Measurements from ENCODE around the gene TNFAIP3.
"Not testable (repeated sequence)": the region's sequence is repeated elsewhere in the genome, so short reads cannot be mapped to it uniquely, and the experiment has no call there.

DNA sequence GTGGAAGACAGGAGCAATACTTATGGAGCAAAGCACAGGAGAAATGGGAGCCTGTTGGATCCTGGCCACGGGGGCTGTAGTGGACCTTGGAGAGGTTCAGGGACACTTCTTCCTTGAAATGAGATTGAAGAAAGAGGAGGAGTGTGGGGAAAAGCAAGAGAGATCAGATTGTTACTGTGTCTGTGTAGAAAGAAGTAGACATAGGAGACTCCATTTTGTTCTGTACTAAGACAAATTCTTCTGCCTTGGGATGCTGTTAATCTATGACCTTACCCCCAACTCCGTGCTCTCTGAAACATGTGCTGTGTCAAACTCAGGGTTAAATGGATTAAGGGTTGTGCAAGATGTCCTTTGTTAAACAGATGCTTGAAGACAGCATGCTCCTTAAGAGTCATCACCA, 22.7 kb upstream of the TNFAIP3 start:
- TF ChIP-seq, protein P1, sequence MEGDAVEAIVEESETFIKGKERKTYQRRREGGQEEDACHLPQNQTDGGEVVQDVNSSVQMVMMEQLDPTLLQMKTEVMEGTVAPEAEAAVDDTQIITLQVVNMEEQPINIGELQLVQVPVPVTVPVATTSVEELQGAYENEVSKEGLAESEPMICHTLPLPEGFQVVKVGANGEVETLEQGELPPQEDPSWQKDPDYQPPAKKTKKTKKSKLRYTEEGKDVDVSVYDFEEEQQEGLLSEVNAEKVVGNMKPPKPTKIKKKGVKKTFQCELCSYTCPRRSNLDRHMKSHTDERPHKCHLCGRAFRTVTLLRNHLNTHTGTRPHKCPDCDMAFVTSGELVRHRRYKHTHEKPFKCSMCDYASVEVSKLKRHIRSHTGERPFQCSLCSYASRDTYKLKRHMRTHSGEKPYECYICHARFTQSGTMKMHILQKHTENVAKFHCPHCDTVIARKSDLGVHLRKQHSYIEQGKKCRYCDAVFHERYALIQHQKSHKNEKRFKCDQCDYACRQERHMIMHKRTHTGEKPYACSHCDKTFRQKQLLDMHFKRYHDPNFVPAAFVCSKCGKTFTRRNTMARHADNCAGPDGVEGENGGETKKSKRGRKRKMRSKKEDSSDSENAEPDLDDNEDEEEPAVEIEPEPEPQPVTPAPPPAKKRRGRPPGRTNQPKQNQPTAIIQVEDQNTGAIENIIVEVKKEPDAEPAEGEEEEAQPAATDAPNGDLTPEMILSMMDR (IDR thresholded peaks at IDR 0.05), result not testable (repeated sequence)
- not testable (repeated sequence) for TF ChIP-seq POLR2A (IDR thresholded peaks at IDR 0.05)

All from lower leg skin (tissue), 3 donors.